ENCODE data around the gene RFT1. TPM values are rescaled to one million over a fixed set of nuclear protein-coding genes. Genes with fewer than 3 reads are reported as not detected.
A peak's percentile ranks its signal among the peaks of the same experiment; 100 is the strongest.
"Not testable (repeated sequence)": the region's sequence is repeated elsewhere in the genome, so short reads cannot be mapped to it uniquely, and the experiment has no call there.

RFT1 gene
- total RNA-seq, 1 donor from 2014 or later, result 15.5 TPM

DNA sequence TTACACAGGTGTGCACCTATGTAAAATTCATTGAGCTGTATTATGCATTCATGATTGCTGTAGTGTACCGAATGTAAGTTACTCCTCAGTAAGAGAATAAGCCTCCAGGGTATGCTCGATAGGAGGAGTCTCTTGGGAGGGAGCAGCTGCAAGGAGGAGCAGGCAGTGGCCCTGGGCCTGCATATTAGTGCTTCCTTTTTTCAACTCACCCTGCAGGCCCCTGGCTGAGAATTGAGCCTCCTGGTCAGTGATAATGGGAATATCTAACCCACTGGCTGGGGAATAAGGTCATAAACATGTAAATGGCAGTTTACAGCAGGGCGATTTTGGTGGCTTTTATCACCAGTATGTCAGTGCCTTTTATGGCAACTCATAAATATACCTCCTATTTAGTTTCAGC is 62.7 kb downstream of the RFT1 start:
- no peak for DNase-seq (ENCODE audit: low read depth)
- FAIRE-seq, result no peak
- TF ChIP-seq, protein P1, sequence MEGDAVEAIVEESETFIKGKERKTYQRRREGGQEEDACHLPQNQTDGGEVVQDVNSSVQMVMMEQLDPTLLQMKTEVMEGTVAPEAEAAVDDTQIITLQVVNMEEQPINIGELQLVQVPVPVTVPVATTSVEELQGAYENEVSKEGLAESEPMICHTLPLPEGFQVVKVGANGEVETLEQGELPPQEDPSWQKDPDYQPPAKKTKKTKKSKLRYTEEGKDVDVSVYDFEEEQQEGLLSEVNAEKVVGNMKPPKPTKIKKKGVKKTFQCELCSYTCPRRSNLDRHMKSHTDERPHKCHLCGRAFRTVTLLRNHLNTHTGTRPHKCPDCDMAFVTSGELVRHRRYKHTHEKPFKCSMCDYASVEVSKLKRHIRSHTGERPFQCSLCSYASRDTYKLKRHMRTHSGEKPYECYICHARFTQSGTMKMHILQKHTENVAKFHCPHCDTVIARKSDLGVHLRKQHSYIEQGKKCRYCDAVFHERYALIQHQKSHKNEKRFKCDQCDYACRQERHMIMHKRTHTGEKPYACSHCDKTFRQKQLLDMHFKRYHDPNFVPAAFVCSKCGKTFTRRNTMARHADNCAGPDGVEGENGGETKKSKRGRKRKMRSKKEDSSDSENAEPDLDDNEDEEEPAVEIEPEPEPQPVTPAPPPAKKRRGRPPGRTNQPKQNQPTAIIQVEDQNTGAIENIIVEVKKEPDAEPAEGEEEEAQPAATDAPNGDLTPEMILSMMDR (IDR thresholded peaks at IDR 0.05; ENCODE audit: insufficient read depth, low read length, severe bottlenecking), result no peak
- H3K27me3 ChIP-seq (ENCODE audit: control insufficient read depth, insufficient read depth, low read length), result no peaks in the 10 kb centered on the region
- no peak overlapping the region for H3K4me3 ChIP-seq (ENCODE audit: low read depth, low read length)
- H3K36me3 ChIP-seq (ENCODE audit: control insufficient read depth, insufficient read depth, low read length), result no peaks in the 10 kb centered on the region

DNA sequence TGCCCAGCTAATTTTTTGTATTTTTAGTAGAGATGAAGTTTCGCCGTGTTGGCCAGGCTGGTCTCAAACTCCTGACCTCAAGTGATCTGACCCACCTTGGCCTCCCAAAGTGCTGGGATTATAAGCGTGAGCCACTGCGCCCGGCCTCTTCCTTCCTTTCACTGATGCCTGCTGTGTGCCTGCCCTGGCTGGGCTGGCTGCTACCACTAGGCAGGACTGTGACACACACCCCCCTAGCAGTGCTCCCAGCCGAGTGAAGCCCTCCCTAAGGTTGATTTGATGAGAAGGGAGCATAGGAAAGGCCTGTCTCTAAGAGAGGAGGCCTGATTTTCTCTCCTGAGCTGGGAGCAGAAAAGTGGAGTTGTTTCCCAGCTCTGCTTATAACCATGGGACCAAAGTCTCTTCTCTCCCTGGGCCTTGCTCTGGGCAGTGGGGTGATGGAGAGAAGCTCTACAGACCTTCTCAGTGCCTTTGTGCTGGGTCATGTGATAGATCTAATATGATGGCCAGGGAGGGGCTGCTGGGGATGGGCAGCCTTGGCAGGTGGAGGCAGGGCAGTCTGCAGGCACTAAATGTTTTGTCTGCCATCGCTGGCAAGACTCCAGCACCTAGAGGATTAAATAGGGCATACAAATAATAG is 64.3 kb downstream of the RFT1 start:
- no peak for DNase-seq (ENCODE audit: low read depth)

DNA sequence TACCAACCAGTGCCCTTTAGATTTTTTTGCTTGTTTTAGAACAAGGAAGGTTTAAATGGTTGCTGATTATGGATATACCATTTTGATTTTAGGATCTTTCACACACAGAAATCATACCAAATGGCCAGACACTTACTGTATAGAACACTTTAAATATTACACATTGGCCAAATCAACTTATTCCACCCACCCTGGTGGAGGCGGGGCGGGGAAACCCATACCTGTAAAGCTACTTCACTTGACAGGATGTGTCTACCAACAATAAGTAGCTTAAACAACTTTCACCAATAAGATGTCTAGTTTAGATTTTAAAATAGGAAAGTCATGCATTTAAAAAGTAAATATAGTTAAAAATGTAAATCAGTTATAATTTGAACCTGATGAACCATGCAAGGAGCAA is 67.3 kb downstream of the RFT1 start:
- Histone ChIP-seq H3K27me3 (ENCODE audit: control insufficient read depth, insufficient read depth, low read length) (no peaks in the 10 kb centered on the region), H3K36me3 (ENCODE audit: control insufficient read depth, insufficient read depth, low read length) (no peaks in the 10 kb centered on the region), H3K4me3 (ENCODE audit: low read depth, low read length) (no peak overlapping the region)
- no peak for DNase-seq (ENCODE audit: low read depth)
- TF ChIP-seq, protein P1 (IDR thresholded peaks at IDR 0.05; ENCODE audit: insufficient read depth, low read length, severe bottlenecking), result no peak
- FAIRE-seq, result no peak

More for the DNA sequence above, 64.3 kb downstream of the RFT1 start:
- TF ChIP-seq, protein P1 (IDR thresholded peaks at IDR 0.05; ENCODE audit: insufficient read depth, low read length, severe bottlenecking), result no peak
- H3K27me3 ChIP-seq (ENCODE audit: control insufficient read depth, insufficient read depth, low read length), result no peaks in the 10 kb centered on the region
- no peaks in the 10 kb centered on the region for H3K36me3 ChIP-seq (ENCODE audit: control insufficient read depth, insufficient read depth, low read length)
- FAIRE-seq, result no peak
- H3K4me3 ChIP-seq (ENCODE audit: low read depth, low read length), result no peak overlapping the region

DNA sequence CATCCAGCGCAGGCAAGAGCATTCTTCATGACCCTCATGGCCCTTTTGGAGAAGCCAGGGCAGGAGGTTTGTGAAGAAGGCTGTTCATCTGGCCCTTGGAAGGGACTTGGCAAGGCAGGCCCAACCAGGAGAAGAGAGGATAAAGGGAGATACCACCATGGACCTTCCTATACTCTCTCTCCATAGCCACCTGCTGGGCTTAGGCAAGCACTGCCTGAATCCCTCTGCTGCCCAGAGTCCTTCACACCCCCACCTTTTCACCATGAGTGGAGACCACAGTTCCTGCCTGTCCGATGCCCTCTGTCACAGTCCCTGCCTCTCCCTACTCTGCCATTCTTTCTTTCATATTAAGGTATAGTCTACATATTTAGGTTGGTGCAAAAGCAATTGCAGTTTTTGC is 73.8 kb downstream of the RFT1 start:
- TF ChIP-seq, protein P1 (IDR thresholded peaks at IDR 0.05; ENCODE audit: insufficient read depth, low read length, severe bottlenecking), result peak; percentile 40
- DNase-seq (ENCODE audit: low read depth) (no peak), FAIRE-seq (peak; percentile 66)
- Histone ChIP-seq H3K36me3 (ENCODE audit: control insufficient read depth, insufficient read depth, low read length) (no peaks in the 10 kb centered on the region), H3K27me3 (ENCODE audit: control insufficient read depth, insufficient read depth, low read length) (no peaks in the 10 kb centered on the region), H3K4me3 (ENCODE audit: low read depth, low read length) (no peak overlapping the region)

DNA sequence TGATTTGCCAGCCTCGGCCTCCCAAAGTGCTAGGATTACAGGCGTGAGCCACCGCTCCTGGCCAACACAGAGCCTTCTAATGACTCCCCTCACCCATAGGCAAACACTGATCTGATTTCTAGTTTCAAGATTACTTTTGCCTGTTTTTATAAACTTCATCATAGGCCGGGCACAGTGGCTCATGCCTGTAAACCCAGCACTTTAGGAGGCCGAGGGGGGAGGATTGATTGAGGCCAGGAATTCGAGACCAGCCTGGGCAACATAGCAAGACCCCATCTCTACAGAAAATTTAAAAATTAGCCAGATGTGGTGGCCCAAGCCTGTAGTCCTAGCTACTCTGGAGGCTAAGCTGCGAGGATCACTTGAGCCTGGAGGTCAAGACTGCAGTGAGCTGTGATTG is 76.0 kb downstream of the RFT1 start:
- FAIRE-seq, result not testable (repeated sequence)

DNA sequence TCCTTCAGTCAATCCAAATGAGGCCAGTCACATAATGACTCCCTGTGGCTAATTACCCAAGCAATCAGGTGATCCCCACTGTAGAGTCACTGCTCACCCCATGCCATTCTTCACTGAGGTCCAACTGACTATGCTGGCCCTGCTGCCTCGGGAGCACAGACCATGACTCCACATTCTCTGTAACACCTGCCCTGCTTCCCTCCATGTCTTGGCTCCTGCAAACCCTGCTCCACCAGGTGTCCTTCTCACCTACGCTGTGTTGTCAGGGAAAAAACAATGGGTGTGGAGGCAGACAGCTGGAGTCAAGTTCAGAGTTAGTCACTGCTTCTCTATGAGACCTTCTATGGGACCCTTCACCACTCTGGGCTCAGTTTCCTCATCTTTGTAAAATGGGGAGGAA is 78.3 kb downstream of the RFT1 start:
- TF ChIP-seq, protein P1 (IDR thresholded peaks at IDR 0.05; ENCODE audit: insufficient read depth, low read length, severe bottlenecking), result no peak
- Histone ChIP-seq H3K4me3 (ENCODE audit: low read depth, low read length) (no peak overlapping the region), H3K36me3 (ENCODE audit: control insufficient read depth, insufficient read depth, low read length) (no peaks in the 10 kb centered on the region), H3K27me3 (ENCODE audit: control insufficient read depth, insufficient read depth, low read length) (no peaks in the 10 kb centered on the region)
- FAIRE-seq (peak; percentile 50), DNase-seq (ENCODE audit: low read depth) (no peak)

More for the DNA sequence above, 76.0 kb downstream of the RFT1 start:
- H3K27me3 ChIP-seq (ENCODE audit: control insufficient read depth, insufficient read depth, low read length); DNase-seq (ENCODE audit: low read depth); H3K4me3 ChIP-seq (ENCODE audit: low read depth, low read length); H3K36me3 ChIP-seq (ENCODE audit: control insufficient read depth, insufficient read depth, low read length): not testable (repeated sequence)
